Ovary (tissue), 10 donors: ENCODE results near the gene YPEL4. TPM values are rescaled to one million over a fixed set of nuclear protein-coding genes. Genes with fewer than 3 reads are reported as not detected.
"Not testable (repeated sequence)": the region's sequence is repeated elsewhere in the genome, so short reads cannot be mapped to it uniquely, and the experiment has no call there.

Experiments
- DNase-seq, 5 donors: peaks; one replicate each; pipeline ENCODE4 v3.0.0-alpha.2; 2019 to 2020
- H3K27ac ChIP-seq, 2 donors: fragments of 200-600 bp; one replicate each; pipeline versions ENCODE4 v1.5.1 to v1.8.0; 2019 to 2022
- H3K27me3 ChIP-seq: fragments of 200-600 bp; one replicate; pipeline ENCODE4 v1.8.0; 2022
- H3K36me3 ChIP-seq: fragments of 200-600 bp; sonication (generic); one replicate; pipeline ENCODE4 v1.5.1; 2019
- H3K4me1 ChIP-seq: one replicate; pipeline ENCODE4 v1.8.1; 2013; ENCODE audit warnings: mild to moderate bottlenecking, moderate library complexity; ENCODE audit not compliant: insufficient read depth
- H3K4me3 ChIP-seq: fragments of 200-600 bp; sonication (generic); one replicate; pipeline ENCODE4 v1.5.1; 2017
- H3K9me3 ChIP-seq, 2 donors: fragments of 200-600 bp in 1 of 2; sonication (generic) in 1 of 2; one replicate each; pipeline versions ENCODE4 v1.5.1 to v1.8.1; 2013 to 2019; ENCODE audit warnings: mild to moderate bottlenecking in 1 of 2, moderate library complexity in 1 of 2
- CTCF ChIP-seq, 3 donors: fragments of 450-650 bp in 2 of 3; fragments of 200-600 bp in 1 of 3; IDR thresholded peaks; one replicate each; pipeline versions ENCODE4 v1.5.1 to v1.8.0; 2016 to 2022; ENCODE audit warnings: antibody characterized with exemption in 3 of 3, mild to moderate bottlenecking in 1 of 3
- EP300 ChIP-seq: sonication (generic); formaldehyde crosslinking; IDR thresholded peaks from one replicate; pipeline ENCODE4 v1.6.1; 2017; ENCODE audit warnings: antibody characterized with exemption
- POLR2A ChIP-seq: fragments of 450-650 bp; IDR thresholded peaks from one replicate; pipeline ENCODE4 v1.6.1; 2017; ENCODE audit warnings: antibody characterized with exemption, mild to moderate bottlenecking, moderate library complexity
- WGBS, 3 donors: extraction: QIAGEN DNeasy Blood & Tissue Kit in 1 of 3; methylation state at CpG; one replicate each; pipeline versions ENCODE4 v1.1.5 to v1.1.7; 2013 to 2017; 5-methylcytosine and 5-hydroxymethylcytosine counted together
- intact Hi-C, 4 donors: fragments of 100-400 bp; cut with DNase I; formaldehyde crosslinking; loops; one replicate each; pipeline versions ENCODE4 v1.11.0 to v1.15.1; 2022 to 2023
- long read RNA-seq, 3 donors: library from polyadenylated mRNA in 2 of 3; unstranded in 2 of 3; transcript quantifications; one replicate each; pipeline ENCODE4 v2.0.0 and lab custom pipeline, GENCODE V29; 2021 to 2026
- polyA plus RNA-seq, 2 donors: library from polyadenylated mRNA; stranded (reverse); fragments of 200-250 nt in 1 of 2; fragments of 350-450 nt in 1 of 2; fragmentation: Illumina TruSeq in 1 of 2; extraction: RNeasy Lipid Tissue Mini Kit (QIAGEN cat#74804) in 1 of 2; gene quantifications; one replicate each; pipeline ENCODE4 v1.2.3, GENCODE V29; 2013 to 2014
- total RNA-seq, 7 donors: library from RNA; depleted of rRNA in 2 of 7; stranded (reverse); fragments of >200 nt in 2 of 7; fragmentation: NEBNext Ultra II Directional in 3 of 7; extraction: Animal tissue kit (Norgen Biotek cat#: 25700) in 3 of 7; gene quantifications; one replicate each; pipeline versions ENCODE4 v1.1.0 to v1.2.4, GENCODE V29; 2016 to 2023
- donor health status: DM: no; HTN: no; CAD: no; lungs with moderate emphysema.
- donor health status: DM: no; HTN: no; CAD: no.
- donor health status: Bipolar disorder and iron deficiency.
- donor health status: DM: yes; HTN: yes; CAD: no.
- donor health status: DM: no; HTN: no; CAD: no.
- donor health status: DM: yes; HTN: yes; CAD: no.

YPEL4 gene, protein sequence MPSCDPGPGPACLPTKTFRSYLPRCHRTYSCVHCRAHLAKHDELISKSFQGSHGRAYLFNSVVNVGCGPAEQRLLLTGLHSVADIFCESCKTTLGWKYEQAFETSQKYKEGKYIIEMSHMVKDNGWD
- 10 to 100 TPM in 1 of 7 donors, 1 to 10 TPM in 6; 2.1 to 12.9 (median 4.4) TPM for total RNA-seq
- 10 to 100 TPM in 1 of 2 donors, 1 to 10 TPM in 1; 7.1 to 15.3 TPM for polyA plus RNA-seq
- long read RNA-seq, donor 1, partial matches to known transcripts: 8 of 33 reads
- long read RNA-seq, donor 1, other reads (novel, unspliced or antisense): 24 of 33 reads
- long read RNA-seq, donor 2: 0 reads
- long read RNA-seq, donor 3, partial matches to known transcripts: 2 of 17 reads
- long read RNA-seq, donor 3, other reads (novel, unspliced or antisense): 15 of 17 reads

- WGBS, 3 donors: 4 to 9% (median 6%) methylated on average over 15 of the region's 15 CpGs
- Histone ChIP-seq H3K27ac (peak within 1 kb of the TSS; percentile 31 to 67), H3K9me3 (no peaks in the 10 kb centered on the region), H3K27me3 (no peaks in the 10 kb centered on the region), H3K4me1 (peaks cover 26% of the 10 kb centered on the region), H3K36me3 (no peaks in the 10 kb centered on the region), H3K4me3 (peak within 1 kb of the TSS; percentile 47)
- TF ChIP-seq CTCF (IDR thresholded peaks at IDR 0.05): no peak
- TF ChIP-seq POLR2A: peak; percentile 23
- TF ChIP-seq EP300: no peak
- peak; percentile 70 to 82 (median 80) for DNase-seq
- intact Hi-C loops: loop anchor here in 2 of 4 donors (10.0 kb wide), 2 partner anchors 195 to 325 kb away; partner anchors contain the start of gene TNKS1BP1 (in 2 of the 2)
Measured at GRCh38 chr11:57649826-57650738, at the start of gene YPEL4. Gene YPEL4, minus strand, starts transcription at chr11:57649912. Its CDS starts 2,805 bp downstream, at chr11:57647107.

GRCh38 chr11:57698843-57699365 lies 49.2 kb upstream of the YPEL4 start:
- H3K27me3 ChIP-seq: no peaks in the 10 kb centered on the region
- no peak overlapping the region for H3K27ac ChIP-seq
- DNase-seq: no peak
- H3K4me3 ChIP-seq: no peak overlapping the region
- H3K4me1 ChIP-seq: peaks cover 3% of the 10 kb centered on the region
- intact Hi-C loops: no loop called here
- no peaks in the 10 kb centered on the region for H3K36me3 ChIP-seq
- H3K9me3 ChIP-seq: no peaks in the 10 kb centered on the region
- TF ChIP-seq CTCF (IDR thresholded peaks at IDR 0.05): no peak
- TF ChIP-seq EP300: no peak
- TF ChIP-seq POLR2A: no peak
- WGBS, 3 donors: 80 to 85% (median 80%) methylated on average over 18 of the region's 18 CpGs

GRCh38 chr11:57690474-57690873 lies 40.8 kb upstream of the YPEL4 start:
- H3K4me3 ChIP-seq, H3K27ac ChIP-seq, intact Hi-C loops, H3K4me1 ChIP-seq, DNase-seq, H3K36me3 ChIP-seq, H3K9me3 ChIP-seq, H3K27me3 ChIP-seq: not testable (repeated sequence)
- WGBS, 3 donors: 96 to 99% (median 98%) methylated on average over 5 of the region's 5 CpGs

GRCh38 chr11:57681168-57681567 lies 31.5 kb upstream of the YPEL4 start:
- no peak for DNase-seq
- Histone ChIP-seq H3K27ac (no peak overlapping the region), H3K27me3 (no peaks in the 10 kb centered on the region), H3K4me1 (peaks cover 11% of the 10 kb centered on the region), H3K9me3 (no peaks in the 10 kb centered on the region), H3K4me3 (no peak overlapping the region), H3K36me3 (no peaks in the 10 kb centered on the region)
- intact Hi-C loops: no loop called here
- 58 to 77% (median 67%) methylated on average over 1 of the region's 1 CpG for WGBS, 3 donors
- no peak for TF ChIP-seq CTCF (IDR thresholded peaks at IDR 0.05)
- no peak for TF ChIP-seq EP300
- no peak for TF ChIP-seq POLR2A
